ENCODE data around the gene REXO1.

Gene REXO1

DNA sequence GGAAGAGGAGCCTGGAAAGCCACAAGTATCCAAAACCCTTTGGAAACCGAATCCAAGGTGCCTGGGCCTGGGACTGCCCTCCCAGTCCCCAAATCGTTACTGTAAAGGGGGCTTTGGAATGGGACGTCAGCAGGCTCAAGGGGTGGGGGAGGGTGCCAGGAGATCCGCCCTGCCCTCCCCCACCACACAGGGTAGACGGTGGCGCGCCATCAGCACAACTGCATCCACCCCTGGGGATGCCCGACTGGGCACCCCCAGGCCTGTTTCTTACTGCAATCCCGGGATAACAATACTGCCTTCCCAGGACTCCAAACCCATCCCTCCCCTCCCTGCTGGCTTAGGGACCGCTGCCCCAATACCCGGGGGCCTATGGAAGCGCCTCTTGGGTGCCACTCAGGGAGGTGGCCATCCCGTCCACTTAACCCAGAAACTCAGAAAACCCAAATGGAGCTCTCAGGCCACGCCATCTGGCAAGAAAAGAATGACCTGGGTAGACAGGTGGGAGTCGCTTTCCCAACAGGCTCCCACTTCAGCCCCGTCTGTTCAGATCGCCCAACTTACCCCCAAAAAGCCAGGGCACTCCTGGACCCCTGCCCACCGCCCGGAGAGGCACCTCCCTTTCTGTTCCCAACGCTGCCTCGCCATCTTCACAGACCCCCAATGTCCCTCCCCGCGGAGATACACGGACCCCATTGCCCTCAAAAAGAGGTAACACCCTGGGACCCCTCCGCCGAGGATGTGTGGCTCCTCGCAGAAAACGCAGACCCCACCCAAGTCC is 12.7 kb upstream of the REXO1 start:
- DNase-seq = no peak

DNA sequence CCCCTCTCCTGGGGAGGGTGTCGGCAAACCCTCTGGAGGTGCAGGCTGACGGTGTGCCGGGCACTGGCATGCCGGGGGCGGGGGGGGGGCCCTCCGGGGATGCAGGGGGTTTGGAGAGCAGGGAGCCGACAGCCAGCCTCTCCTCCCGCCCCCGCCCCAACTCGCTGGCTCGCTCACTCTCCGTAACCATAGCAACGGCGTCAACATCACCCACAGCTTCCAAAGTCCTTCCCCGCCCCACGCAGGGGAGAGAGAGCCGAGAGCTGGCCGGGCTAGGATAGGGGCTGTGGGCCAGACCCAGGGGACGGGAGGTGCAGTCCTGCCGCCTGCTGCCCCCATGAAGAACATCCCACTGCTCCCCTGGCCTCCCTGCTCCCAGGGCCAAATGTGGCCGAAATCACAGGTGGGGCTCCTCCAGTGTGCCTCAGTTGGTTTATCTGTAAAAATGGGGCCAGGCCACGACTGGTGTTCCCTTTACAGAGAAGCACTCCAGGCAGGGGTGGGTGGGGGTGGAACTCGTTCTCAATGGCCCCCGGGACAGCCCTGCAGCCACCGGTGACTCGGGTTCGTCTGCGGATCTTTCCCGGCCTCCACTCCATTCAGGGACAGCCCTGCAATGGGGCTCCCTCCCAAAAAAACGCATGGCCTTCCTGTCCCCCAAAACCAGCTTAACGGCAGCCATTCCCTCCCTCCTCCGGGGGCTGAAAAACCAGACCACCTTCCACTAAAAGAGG is 11.9 kb upstream of the REXO1 start:
- DNase-seq = peak; percentile 70

DNA sequence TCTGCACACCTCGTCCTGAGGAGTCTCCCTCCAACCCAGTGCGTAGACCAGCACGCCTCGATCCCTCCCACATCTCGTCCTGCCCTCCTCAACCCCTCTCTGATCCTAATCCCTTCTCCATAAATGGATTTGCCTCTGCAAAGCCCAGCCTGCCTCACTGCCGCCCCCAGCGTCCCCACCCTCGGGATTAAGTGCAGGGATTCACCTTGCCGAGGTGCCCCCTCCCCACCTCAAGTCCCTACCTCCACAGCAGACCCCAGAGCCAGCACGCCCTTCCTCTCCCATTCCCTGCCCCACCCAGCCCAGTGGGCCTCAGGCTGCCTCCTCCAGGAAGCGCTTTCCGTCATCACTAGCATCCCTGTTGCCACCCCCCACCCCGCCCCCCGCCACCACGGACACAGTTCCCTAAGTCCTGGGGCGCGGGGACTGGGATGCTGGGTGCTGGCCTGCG is 11.1 kb upstream of the REXO1 start:
- DNase-seq = no peak

DNA sequence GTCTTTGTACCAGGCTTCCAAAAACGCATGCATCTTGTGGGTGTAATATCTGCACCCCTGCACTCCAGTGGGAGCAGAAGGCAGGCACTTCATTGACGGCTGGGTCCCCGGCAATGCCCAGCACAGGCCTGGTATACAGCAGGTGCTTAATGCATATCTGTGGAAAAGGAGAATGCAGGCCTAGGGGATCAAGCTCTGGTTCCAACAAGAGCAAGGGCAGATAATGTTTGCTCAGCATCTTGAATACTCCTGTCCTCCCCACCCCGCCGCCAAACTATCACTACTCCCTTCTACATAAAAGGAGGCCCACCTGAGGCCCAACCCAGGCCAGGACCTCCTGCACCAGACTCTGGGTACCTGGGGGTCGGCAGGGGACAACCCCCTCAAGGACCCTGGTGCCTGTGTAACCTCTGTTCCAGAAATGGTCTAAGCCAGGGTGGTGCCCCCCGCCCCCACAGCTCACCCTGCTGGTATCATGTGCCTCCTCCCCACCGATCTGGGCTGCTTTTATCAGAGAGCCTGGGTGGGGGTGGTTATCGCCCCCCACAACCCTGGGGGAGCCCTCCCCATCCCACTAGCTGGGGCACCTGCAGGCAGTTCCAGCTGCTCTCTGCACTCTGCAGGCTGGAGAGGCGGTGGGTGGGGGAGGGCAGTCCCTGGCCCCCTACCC is 10.3 kb upstream of the REXO1 start:
- DNase-seq = no peak

DNA sequence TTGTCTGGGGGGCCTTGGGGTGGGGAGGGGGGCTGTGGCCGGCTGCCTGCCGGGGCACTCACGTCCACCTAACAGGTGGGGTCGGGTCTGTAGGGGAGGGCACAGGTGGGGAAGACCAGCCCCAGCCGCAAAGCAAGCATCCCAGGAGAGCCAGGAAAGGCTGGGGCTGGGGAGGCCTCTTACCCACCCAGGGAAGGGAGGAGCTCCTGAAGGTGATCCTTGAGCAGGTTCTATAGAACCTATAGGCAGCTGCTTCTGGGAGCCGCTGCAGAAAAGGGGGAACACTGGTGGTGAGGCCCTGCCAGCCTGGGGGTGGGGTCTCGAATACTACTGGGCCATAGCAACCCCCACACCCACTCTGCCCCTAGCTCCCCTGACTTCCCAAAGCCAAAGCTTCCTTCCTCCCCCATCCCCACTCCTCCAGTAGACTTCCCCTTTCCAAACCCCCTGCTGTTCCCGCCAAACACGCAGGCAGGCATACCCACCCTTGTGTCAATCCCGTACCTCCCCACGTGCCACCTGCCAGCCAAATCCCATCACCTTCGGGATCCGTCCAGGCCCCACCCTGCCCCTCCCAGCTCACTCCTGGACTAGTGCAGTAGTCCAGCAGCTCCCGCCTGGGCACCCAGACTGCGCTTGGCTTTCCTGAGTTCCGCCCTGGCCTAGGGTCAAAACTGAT is 9.5 kb upstream of the REXO1 start:
- no peak for DNase-seq

DNA sequence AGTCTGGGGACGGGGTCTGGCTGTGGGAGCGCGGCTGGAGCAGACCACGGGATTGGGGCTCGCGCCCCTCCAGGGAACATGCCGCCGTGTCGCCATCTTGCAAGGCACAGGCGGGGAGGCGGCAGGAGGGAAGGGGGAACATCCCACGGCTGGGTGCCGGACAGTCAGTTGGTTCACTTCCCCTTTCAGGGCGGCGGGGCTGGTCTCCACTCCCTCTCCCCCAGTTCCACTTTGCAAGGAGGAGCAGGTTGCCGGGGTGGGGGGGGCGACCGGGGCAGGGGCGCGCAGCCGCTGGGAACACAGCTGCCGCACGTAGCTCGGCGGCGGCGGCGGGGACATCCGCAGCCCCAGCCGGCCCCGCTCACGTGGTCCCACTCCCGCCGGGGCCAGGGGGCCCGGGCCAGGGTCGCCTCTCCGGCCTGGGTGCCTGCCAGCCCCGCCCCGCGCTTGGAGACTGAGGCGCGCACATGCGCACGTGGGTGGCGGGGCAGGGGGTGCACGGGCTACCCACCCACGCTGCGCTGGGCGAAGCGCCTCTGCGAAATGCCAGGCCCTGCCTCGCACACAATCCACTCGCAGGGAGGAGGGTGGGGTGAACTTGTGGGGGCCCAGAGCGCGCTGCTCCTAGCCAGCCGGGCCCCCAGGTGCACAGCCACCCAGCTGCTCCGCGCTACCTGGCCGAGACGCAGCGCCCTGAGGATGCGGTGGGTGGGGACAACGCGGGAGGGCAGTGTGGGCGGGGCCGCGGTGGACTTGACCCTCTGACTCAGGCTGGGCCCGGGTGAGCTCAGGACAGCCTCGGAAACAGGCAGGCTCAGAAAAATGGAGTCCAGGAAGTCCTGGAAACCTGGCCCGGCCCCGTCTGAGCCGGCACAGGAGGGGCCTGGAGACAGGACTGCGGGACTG is 8.7 kb upstream of the REXO1 start:
- DNase-seq = peak; percentile 58

DNA sequence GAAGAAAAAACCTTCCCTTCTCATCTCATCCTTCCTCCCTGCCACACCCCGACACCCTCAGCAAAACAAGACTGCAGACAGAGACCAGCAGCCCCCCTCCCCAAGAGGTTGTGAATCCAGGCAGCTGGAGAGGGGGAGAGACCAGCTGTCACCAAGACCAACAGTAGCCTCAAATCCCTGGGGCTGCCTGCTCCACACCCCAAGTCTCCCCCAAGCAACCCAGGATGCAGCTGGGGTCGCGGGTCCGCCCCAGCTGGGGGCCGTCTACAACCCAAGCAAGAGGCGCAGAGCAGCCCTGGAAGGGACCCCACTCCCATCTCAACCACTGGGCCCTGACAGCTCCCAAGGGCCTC is 8.0 kb upstream of the REXO1 start:
- no peak for DNase-seq

DNA sequence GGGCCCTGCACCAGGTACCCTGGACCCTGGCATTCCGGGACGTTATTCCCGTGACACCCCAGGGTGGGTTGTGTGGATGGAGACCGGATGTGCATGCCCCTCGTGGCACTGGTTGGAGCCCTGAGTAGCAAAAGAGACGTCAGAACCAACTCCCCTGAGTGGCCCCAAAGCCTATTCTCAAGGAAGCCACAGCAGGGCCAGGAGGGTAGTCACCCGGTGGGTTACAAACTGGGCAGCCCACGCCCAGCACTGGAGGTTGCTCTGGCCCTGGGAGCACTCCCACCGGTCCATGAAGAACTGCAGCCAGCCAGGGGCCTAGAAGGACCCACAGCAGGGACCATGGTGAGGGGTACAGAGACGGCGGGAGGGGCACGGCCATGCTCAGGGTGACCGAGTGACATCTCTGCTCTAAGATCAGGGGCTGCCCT is 7.6 kb upstream of the REXO1 start:
- DNase-seq = peak; percentile 64

DNA sequence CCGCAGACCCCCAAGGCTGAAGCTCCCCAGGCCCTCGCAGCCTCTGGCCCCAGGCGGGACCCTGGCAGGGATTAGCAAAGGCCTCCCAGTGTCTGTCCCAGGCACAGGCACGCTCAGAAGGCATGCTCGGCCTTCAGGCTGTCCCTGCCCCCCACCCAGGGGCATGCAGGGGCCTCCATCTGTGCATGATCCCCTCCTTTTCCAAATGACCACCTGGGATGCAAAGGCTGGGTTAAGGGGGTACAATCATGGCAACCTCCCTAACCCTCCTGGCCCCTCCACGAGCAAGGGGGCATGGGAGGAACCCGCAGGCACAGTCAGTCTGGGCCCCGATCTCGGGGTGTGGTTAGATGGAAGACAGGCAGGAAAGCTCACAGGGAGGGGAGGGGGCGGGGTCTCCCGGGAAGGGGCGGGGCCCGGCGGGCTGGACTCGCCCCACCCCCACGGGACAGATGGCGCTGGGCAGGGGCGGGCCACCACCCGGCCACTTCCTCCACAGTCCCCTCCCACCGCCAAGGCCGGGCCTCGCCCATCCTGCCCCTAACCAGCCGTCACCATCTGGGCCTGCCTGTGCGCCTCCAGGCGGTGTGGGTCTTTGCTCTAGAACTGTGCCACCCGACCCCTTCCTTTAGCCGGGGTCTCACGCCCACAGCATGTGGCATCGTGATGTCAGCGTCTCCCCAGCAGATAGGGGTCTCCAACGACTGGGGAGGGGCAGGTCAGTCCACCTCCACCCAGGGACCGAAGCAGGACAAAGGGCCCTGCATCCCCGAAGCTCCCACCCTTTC is 7.0 kb upstream of the REXO1 start:
- peak; percentile 90 for DNase-seq

DNA sequence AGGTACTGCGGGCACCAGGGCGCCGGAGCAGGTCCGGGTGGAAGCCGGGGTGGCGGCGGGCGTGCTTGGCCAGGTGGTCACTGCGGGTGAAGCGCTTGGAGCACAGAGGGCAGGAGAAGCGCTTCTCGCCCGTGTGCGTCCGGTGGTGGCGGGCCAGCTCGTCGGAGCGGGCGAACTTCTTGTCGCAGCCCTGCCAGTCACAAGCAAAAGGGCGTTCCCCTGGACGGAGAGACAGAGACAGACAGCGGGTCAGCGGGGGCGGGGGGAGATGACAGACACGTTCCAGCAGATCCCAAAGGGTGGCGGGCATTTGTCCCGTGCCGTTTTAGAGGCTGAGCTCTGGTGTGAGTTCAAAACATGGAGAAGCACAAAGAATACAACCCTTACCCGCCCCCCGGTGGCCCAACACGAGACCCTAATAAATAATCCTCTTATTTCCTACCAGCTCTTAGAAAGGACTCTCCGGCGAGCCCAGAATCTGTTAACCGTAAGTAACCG is 6.3 kb upstream of the REXO1 start:
- DNase-seq = no peak

DNA sequence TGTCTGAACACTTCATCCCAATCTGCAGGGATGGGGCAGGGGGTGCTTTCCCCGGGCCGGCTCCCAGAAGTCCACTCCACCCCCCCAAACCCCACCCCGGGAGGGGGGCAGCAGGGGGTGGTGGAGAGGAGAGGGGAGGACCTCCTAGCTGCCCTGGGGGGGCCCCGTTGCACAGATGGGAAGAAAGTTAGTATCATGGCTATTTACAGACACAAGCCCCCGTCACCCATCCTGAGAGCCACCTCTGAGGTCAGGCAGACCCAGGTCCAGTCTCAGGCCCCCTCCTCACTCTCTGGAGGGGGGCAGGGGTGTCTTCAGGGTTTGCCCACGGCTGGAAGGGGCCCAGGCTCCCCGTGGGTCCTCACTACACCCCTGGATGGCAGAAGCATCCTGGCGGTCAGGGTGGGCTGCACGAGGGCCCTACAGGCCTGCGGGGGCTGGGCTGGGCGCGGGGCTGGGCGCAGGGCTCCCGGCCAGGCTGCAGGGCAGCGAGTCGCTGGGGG is 5.8 kb upstream of the REXO1 start:
- no peak for DNase-seq

DNA sequence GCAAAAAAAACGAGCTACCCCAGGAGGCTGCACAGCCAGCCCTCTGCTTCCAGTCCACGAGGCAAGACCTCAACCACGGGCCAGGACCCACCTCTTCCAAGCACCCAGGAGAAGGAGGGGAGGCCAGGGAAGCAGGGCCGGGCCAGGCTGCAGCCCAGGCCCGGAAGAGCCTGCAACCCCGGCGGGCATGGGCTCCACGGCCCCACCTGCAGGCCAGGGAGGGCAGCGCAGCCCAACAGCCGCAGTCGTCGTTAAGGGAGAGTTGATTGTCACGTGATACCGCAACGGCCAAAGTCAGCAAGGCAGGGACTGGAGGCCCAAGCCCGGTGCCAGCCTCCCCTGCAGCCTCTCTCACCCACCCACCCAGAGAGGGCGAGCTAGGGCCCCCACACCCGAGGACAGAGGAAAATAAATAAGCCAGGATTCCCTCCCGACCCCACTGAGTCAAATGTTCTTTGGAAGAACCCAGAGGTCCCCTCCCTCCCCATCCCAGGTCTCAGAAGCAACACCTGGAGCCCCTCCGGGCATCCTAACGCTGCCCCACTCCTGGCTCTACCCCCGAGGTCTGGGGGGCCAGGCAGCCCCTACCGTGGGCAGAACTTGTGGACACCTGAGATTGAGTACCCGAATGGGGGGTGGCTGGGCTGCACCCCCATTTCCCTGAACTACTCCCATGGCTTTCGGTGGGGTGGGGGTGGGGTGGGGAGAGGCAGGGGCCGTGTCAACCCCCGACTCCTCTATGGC is 5.2 kb upstream of the REXO1 start:
- peak; percentile 92 for DNase-seq

DNA sequence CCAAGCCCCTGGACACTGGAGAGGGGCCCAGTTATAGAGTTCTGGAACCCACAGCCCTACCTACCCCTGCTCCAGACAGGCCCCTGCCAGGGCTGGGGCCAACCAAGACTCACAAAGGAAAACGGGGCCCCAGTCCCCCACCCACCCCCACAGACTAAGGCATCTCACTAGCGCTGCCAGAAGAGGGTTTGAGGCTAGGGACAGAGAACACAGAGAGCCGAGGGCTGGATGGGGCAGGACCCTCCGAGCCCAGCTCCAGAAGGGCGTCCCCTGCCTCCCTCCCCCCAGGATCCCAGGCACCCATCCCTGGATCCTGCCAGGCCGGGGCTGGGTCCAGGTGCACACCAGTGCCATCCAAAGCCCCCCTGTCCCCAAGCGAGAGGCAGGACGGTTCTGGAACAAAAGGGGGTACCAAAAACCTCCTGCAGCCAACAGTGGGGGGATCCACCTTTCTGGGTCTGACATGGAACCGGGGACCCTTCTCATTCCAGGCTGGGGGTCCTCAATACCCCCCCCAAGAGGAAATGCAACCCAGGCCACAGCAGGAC is 4.4 kb upstream of the REXO1 start:
- no peak for DNase-seq

DNA sequence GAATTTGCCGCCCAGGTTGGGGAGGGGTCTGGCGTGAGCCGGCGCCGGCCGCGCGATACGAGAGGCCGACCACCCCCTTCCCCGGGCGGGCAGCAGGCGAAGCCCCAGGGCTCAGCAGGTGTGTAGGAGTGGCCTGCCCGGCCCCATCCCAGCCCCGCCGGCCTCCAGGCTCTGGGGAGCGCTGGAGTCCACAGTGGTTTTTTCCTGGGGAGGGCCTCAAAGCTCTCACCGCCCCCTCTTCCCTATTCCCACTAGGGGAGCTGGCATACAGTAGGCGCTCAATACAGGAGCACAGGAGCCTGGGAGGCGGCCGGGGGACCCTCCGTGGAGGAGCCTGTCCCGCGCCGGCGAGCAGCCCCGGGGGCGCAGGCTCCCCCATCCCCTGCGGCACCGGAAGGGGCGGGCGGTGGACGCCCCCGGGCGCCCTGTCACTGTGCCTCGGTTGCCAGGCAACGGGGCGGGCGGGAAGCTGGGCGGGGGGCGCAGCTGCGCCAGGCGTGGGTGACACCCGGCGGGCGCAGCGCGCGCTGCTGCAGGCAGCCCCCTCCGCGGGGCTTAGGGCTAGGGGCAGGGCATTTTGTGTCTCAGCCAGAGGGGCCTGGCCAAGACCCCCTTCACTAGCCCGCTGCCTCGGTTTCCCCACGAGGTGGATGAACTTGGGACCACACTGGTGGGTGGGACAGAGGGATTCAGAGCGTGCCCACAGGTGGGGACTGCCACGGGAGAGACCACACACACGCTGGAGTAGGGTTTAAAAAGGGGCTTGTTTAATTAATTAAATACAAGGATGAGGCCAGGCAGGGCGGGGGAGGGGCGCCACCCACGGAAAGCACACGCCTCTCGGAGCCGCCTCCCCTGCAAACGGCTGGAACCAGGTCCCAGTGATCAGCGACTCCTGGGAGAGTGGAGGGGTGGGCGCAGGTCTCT is 3.6 kb upstream of the REXO1 start:
- peak; percentile 52 for DNase-seq

DNA sequence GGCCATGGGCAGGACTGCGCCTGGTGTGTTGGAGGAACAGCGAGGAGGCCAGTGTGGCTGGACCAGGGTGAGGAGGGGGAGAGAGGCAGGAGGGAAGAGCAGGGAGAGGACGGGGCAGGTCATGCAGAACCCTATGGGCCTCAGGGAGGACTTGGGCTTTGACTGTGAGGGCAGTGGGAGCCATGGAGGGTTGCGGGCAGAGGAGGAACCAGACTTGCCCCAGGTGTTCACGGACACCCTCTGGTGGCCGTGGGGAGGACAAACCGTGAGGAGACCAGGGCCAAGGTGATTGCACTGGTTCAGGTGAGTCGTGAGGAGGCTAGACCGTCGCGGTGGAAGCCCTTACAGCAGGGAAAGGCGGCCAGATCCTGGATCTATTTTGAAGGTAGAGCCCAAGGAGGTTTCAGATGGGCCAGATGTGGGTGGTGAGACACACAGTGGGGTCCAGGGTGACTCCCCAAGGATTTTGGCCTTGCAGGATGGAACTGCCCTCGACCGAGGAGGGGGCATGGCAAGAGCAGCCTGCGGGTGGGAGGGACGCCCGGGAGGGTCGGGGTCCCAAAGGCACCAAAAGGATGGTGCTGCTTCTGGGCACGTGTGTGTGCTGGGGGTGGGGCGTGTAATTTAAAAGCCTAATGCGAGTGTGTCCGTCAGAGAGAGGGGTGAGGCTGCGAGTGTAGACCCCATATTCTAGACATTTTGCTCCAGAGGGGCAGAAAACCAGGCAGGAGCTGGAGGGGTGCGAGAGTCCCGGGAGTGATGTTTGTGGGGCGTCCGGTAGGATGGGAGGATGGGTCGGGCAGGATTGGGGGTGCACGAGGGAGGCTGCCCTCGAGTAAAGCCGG is 2.7 kb upstream of the REXO1 start:
- peak; percentile 27 for DNase-seq

DNA sequence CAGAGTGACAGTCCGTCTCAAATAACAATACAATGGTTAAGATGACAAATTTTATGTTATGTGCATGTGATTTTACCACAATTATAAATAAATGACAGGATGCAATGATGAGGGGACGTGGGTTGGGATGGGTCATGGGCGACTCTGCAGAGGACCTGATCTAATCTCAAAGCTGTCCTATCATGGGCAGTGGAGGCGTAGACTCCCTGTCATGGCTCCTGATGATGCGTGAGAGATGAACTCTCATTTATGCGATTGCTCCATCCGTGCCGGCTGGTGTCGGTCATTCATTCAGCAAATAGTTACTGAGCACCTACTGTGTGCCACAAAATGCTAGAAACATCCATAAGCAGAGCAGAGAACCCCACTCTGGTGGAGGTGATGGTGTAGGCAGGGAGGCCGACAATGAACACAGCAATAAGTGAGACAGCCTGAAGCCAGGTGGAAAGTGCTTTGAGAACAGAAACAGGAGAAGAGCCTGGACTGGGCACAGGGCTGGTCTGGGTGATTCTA is 1.7 kb upstream of the REXO1 start:
- no peak for DNase-seq

DNA sequence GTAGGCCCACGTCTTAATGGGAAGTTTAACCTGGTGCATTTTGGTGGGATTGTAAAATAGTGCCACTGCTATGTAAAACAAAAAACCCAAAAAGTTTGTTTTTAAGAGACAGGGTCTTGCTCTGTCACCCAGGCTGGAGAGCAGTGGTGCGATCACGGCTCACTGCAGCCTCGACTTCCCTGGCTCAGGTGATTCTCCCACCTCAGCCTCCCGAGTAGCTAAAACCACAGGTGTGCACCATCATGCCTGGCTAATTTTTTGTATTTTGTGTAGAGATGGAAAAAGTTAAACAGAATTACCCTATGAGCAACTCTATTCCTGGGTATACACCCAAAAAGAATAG is 820 bp upstream of the REXO1 start:
- DNase-seq = no peak

Measured in activated CD4-positive, alpha-beta T cell treated with anti-CD3 and anti-CD28 coated beads for 48 hours (primary cell).